GM18511 (cell line): Measurements from ENCODE around the gene USP9X.
"Not testable (repeated sequence)": the region's sequence is repeated elsewhere in the genome, so short reads cannot be mapped to it uniquely, and the experiment has no call there.

Source experiments
- ATAC-seq: cut with Tn5 transposase; IDR thresholded peaks from one replicate; pipeline ENCODE4 v1.9.1; 2021; ENCODE audit warnings: mild to moderate bottlenecking, moderate library complexity; ENCODE audit not compliant: unreplicated experiment

USP9X gene

GRCh38 chrX:41184312-41184711 is 99.1 kb downstream of the USP9X start:
- ATAC-seq, result no peak

DNA sequence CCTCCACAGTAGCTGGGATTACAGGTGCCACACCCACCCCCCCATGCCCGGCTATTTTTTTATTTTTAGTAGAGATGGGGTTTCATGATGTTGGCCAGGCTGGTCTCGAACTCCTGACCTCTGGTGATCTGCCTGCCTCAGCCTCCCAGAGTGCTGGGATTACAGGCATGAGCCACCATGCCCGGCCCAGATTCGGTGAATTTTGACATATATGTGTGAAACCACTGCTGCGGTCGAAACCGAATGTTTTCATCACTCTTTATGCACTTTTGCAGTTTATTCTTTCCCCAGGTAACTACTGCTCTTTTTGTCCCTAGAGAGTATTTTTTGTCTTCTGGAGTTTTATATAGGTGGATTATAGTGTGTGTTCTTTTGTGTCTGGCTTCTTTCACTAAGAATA is 101.7 kb downstream of the USP9X start:
- not testable (repeated sequence) for ATAC-seq

DNA sequence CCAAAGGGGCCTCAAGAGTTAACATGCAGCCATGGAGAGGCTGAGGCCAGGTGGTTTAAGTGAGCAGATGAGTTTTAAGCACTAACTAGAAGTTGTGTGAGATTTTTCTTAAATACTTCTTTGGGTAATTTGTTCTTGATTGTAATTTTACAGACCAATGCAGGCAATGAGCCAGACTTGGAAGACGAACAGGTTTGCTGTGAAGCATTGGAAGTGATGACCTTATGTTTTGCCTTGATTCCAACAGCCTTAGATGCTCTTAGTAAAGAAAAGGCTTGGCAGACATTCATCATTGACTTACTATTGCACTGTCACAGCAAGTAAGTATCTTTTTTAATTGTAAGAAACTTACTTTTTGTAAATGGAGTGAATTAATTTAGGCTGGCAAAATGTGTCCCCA is 103.9 kb downstream of the USP9X start:
- no peak for ATAC-seq

GRCh38 chrX:41192880-41193279 is 107.6 kb downstream of the USP9X start:
- no peak for ATAC-seq

GRCh38 chrX:41198410-41198809 is 113.2 kb downstream of the USP9X start:
- ATAC-seq, result no peak

GRCh38 chrX:41200785-41201184 is 115.5 kb downstream of the USP9X start:
- no peak for ATAC-seq

DNA sequence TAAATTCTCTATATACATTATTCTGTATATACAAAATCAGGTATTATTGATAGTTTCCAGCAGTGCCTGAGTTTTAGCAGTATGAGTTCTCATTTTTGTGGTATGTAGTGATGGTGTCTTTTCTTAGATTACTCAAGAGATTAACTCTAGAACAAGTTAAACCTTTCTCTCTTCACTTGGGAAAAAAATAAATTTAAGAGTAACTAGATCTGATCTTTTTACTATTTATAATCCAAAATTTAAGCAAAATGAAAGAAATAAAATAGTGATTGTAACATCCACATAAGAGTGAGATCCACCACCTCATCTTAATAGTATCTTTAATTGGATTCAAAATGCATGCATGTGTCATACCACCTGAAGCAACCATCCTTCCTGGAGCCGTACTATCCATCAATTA is 124.6 kb downstream of the USP9X start:
- no peak for ATAC-seq

- ATAC-seq, result no peak
Measured at GRCh38 chrX:41224605-41225004, 139.4 kb downstream of the USP9X start.

DNA sequence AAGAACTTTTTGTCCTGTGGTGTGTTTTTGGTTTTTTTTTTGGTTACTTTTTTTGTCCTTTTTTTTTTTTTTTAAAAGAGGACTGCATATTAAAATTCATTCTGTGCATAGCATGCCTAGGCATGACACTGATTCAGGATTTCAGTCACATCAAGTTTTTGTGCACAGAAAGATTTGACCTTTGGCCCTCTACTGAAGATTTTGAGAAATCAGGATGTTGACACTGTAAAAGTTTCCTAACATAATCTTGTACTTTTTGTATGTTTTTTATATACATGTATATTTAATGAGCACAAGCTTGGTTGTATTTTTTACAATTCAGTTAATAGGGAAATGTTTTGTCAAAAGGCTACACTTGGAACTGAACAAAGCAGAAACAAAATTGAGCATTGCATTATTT is 148.7 kb downstream of the USP9X start:
- ATAC-seq, result no peak

GRCh38 chrX:41234471-41234870 is 149.2 kb downstream of the USP9X start:
- not testable (repeated sequence) for ATAC-seq

DNA sequence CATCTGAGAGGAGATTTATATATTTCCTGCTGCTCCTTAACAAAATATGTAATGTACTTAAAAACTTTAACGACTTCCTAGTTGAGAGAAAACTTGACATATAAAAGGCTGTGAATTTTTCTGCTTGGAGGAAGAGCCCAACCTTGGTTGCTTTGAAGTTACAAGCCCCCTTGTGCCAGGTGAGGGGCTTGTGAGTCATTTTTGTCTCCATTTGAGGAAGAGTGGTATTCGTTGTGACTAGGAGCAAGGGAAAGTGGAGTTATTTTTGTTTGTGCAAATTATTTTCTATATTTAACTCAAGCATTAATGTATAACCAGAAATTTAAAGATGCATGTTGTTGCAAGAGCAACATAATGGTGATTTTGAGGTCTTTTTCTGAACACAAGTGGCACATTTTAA is 149.7 kb downstream of the USP9X start:
- ATAC-seq, result no peak

GRCh38 chrX:41236629-41237028 is 151.4 kb downstream of the USP9X start:
- ATAC-seq, result peak; percentile 89

- ATAC-seq, result no peak
Measured at GRCh38 chrX:41240509-41240908, 155.3 kb downstream of the USP9X start.

DNA sequence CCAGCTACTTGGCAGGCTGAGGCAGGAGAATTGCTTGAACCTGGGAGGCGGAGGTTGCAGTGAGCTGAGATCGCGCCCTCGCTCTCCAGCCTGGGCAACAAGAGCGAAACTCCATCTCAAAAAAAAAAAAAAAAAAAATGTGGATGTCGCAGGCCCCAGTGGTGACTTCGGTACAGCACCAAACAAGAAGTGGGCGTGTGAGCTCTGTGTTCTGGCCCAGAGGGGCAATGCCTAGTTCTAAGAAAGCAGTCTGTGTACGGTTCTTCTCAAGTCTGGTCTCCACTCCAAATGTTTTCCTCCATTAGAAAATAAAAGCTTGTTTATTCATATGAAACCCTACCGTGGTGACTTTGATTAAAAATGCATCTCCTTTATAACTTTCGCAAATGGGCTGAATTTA is 156.7 kb downstream of the USP9X start:
- ATAC-seq, result no peak

GRCh38 chrX:41245641-41246040 is 160.4 kb downstream of the USP9X start:
- no peak for ATAC-seq

DNA sequence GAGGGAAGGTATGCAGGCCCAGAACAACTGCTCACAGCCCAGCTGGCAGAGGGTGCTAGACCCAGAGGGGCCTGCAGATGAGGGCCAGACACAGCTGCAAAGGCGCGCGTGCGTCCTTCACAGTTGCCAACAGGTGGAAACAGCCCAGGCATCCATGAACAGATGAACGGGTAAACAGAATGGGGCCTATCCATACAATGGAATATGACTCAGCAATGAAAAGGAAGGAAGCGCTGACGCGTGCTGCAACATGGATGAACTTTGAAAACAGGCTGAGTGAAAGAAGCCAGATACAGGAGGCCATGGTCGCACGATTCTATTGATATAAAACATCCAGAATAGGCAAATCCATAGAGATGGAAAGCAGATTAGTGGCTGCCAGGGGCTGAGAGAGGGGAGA is 165.6 kb downstream of the USP9X start:
- ATAC-seq, result no peak

DNA sequence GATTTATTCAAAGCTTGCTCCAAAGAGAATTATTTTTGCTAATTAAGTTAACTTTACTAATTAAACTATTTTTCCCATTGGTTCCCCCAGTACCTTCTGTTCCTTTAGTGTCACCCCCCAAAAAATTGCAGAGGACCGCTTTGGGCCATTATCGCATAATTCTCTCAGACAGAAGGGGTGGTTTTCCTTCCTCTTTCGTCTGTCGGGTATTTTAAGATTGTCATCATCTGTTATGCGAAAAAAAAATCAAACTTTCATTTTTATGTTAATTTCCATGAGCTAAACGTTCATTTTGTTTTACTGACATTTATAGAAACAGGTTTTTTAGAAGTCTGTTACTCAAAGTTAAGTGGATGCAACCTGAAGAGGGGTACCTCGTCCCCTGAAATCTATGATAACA is 172.6 kb downstream of the USP9X start:
- no peak for ATAC-seq

GRCh38 chrX:41258226-41258625 is 173.0 kb downstream of the USP9X start:
- no peak for ATAC-seq

GRCh38 chrX:41258871-41259270 is 173.6 kb downstream of the USP9X start:
- no peak for ATAC-seq

DNA sequence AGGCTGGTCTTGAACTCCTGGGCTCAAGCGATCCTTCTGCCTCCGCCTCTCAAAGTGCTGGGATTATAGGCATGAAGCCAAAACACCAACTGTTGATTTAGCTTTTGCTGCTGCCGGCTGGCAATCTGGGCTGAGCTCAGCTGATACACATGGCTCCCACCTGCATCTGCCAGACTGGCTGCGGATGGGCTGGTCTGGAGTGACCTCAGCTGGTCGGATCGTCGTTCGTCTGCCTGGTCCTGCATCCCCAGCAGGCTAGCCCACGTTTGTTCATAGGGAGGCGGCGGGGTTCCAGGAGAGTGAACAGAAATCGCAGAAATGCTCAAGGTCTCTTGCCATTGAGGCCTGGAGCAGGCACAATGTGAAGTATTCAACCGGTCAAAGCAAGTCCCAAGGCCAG is 174.3 kb downstream of the USP9X start:
- no peak for ATAC-seq

DNA sequence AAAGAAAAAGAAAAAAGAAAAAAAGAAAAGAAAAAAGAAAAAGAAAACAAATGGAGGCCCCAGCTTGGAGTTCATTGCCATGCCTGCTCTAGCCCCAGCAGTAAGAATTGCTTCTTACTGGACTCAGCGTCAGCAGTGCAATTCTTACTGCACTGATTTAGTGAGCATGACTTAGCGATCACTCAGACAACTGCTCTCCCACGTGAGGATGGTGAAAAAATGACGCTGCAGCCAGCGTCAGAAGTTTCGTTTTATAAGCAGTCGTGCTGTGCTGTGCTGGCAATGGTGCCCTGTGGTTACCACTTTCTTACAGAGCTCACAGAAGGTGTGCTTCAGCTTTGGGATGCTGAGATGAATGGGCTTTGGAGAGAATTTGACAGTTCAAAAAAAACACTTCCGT is 180.4 kb downstream of the USP9X start:
- peak; percentile 54 for ATAC-seq

DNA sequence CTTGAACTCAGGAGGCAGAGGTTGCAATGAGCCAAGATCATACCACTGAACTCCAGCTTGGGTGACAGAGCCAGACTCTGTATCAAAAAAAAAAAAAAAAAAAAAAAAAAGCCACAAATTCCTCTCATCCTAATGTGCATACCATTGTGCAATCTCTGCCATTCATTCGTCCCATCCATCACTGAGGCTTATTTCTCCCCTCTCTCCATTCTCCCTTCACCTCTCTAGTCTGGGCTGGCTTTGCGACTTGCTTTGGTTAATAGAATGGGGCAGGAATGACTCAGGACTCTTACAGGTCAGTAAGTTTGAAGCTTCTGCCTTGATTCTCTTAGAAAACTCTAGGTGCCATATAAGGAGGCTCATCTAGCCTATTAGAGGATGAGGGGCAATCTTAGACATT is 188.4 kb downstream of the USP9X start:
- ATAC-seq, result no peak

GRCh38 chrX:41275661-41276609 is 190.7 kb downstream of the USP9X start:
- ATAC-seq, result peak; percentile 81
